HG02571 (cell line): ENCODE measurements around the gene MCUB.

Experiments
- ATAC-seq: cut with Tn5 transposase; IDR thresholded peaks from one replicate; pipeline ENCODE4 v1.9.1; 2021; ENCODE audit warnings: mild to moderate bottlenecking, moderate library complexity; ENCODE audit not compliant: unreplicated experiment

The MCUB gene

DNA sequence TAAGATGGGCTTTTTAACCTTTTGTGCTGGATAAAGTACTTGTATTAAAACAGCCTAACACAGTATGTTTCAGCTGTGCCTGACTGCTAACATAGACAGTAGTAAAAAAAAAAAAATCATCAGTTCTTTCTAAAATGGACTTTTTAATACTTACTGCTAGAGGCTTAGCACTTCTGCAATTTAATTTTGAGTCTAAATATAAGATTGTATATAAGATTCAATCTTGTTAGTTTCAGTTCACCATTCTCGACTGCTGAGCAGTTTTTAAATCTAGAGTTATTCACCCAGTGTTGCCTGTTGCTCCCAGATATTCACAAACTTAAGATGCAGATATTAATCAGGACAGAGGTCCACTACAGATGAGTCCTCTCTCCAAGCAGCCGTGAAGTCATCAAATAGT, 163.1 kb downstream of the MCUB start:
- no peak for ATAC-seq

DNA sequence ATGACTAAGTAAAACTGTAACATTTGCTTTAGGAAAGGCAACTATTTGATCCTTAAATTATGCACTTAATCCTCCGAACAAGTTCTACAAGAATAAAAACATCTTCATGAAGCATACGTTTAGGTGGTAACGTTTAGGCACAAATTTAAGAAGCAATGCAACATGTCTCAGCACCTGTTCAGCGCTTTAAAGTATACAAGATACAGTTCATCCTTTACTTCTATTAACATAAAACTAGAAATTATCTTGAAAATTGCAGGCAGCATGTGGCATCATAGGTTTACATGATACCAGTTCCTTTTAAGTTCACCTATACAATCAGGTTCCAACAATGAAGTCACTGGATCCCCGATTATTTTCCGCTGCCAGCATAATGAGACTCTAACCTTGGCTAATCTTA, 168.3 kb downstream of the MCUB start:
- no peak for ATAC-seq

DNA sequence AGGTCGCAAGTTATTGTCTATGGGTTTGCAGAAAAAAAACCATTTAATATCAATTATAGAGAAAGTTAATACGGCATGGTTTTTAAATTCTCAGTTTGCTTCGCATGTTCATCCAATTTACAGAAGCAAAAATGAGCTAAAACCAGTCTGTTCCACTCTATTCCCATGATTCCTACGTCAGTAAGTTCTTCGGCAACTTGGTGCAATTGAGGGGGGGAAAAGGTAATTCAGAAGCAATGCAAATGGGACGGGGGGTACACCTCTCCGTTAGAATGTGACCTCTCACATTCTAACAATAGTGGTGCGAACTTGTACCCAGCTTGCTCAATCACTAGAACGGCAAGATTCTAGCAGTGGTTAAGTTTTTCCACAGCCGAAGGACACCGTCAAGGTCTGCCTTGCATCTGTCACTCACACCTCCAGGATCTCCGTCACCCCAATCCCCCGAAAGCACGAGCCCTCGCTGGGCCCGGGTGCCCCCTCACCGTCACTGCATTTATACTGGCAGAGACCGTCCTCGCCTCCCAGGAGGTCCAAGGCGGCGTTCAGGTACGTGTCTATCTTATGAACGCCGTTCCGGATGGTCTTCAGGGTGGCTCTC, 169.2 kb downstream of the MCUB start:
- no peak for ATAC-seq

DNA sequence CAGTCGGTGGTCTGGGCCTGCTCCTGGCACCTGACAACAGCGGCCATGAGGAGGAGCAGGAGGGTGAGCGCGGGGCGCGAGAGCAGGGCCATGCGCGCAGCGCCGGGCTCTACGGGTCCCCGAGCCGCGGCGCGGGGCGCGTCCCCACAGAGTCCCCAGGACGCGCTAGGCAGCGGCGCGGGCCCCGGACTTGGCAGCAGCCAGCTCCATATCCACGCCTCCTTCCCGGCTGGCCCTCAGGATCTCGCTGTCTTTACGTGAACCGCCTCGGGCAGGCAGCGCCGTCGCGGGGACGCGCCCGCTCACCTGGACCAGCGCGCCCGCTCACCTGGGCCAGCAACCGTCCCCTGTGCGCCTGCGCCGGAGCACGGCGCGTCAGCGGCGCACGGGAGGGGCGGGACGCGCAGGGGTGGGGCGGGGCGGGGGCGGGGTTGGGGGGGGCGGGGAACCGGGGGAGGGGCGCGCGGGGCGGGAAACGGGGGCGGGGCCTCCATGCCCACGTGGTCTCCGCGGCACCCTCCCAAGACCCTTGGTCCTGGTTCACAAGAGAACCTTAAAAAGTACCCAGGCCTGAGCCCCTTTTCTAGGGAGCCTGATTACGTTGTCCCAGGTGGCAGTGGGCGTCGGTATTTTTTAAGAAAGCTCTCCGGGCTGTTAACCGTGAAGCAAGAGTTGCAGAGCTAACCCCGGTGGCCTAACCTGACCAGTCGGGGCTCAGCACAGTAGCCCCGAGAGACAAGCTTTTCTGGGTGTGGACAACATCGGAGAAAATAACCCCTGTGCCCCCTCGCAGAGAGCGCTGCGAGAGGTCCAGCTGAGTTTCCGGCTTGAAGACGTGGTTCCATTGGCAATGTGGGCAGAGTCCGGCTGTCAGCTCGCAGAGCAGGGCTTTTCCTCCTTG, 169.9 kb downstream of the MCUB start, which contains the start of gene PLA2G12A:
Gene PLA2G12A (minus strand): TSS at position 353 of the 901 bp plus-strand sequence. CDS start 261 bp downstream, at position 92.
- ATAC-seq: peak; percentile 84

DNA sequence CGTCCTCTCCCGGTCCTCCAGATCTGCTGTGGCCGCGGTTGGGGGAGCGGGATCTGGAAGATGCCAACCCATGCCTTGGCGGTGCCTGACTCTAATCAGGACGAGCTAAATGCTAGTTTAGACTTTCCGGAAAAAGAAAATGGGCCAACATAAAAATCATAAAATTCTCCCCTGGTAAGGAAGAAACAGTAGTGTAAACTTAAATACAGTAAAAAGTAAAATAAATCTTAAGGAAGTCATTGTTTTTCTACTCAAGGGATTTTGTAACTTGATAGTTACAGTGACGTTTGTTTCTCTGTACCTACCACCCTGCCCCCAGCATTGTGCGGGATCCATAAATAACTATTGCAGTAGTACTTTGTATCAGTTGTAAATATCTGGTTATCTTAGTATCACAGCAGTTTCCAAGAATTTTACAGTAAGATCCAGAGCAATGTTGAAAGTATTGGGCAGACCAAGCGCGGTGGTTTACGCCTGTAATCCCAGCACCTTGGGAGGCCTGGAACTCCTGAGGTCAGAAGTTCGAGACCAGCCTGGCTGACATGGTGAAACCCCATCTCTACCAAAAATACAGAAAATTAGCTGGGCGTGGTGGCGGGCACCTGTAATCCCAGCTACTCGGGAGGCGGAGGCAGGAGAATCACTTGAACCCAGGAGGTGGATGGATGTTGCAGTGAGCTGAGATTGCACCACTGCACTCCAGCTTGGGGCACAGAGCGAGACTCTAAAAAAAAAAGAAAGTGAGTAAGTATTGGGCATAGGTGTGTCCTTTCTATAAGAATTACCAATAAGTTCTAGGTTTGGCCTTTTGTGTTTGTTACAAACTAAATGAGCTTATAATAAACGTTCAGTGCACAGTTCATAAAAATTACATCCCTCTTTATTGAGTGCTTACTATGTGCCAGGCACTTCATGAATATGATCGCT, 170.8 kb downstream of the MCUB start:
- no peak for ATAC-seq

DNA sequence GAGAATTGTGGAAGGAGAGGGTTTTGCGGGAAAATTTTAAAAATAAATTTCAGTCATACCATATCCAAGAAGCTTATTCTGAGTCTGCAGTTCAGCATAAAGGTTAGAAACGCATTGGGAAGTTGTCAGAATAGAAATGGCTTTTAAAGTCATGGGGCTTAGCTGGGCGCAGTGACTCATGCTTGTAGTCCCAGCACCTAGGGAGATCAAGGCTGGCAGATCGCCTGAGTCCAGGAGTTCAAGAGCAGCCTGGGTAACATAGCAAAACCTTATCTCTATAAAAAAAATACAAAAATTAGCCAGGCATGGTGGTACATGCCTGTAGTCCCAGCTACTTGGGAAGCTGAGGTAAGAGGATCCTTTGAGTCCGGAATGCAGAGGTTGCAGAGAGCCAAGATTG, 173.7 kb downstream of the MCUB start:
- no peak for ATAC-seq

DNA sequence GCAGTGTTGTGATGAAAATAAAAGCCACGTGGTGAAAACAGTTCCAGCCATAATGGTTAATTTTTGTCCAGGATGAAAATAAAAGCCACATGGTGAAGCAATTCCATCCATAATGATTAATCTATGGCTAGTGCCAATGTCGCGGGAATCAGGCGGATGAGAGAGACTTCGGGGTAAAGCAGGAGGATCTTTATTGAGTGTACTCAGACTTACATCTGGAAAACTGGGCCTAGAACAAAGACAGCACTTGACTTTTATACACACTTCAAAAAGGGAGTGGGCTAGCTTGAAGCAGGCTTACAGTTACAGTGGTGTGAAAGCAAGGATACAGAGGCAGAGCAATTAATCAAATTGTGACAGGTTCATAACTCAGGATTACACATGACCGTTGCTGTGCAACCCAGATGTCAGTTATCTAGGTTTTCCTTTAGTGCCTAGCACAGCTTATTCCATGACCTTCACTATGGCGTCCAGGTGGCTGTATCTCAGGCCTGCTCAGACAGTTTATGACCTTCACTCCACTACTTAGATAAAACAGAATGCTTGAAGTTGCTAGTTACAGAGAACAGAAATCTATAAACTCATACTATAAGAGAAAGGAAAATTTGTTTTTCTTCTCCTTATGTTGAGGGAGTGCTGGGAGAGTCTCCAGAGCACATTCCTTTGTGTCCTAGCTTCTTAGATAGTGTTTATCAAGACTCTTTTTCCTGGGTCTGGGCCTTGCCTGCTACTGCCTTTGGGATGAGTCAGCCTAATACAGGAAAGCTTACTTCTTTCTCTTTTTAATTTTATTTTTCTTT, 175.7 kb downstream of the MCUB start:
- no peak for ATAC-seq
